MM.1S (cell line): Measurements from ENCODE around the gene BCL2L14.
"Not testable (repeated sequence)": the region's sequence is repeated elsewhere in the genome, so short reads cannot be mapped to it uniquely, and the experiment has no call there.

ENCODE experiments used
- DNase-seq: peaks from one replicate; pipeline ENCODE4 v3.0.0-alpha.2; 2015
- H2AFZ ChIP-seq: fragments of 300-600 bp; sonication (generic); 2 replicates; pipeline ENCODE4 v1.6.0; 2016; ENCODE audit warnings: antibody characterized with exemption, low read length
- H3F3A ChIP-seq: fragments of 300-600 bp; sonication (generic); 2 replicates; pipeline ENCODE4 v1.6.1; 2016; ENCODE audit warnings: mild to moderate bottlenecking, antibody characterized with exemption, low read length, moderate library complexity, mixed read lengths; ENCODE audit not compliant: insufficient read depth
- H3K27ac ChIP-seq: fragments of 300-600 bp; sonication (generic); 2 replicates; pipeline ENCODE4 v1.5.1; 2016; ENCODE audit warnings: mild to moderate bottlenecking, low read length
- H3K27me3 ChIP-seq: fragments of 300-600 bp; sonication (generic); replicated peaks from 2 replicates; pipeline ENCODE4 v1.6.0; 2016; ENCODE audit warnings: low read length; ENCODE audit not compliant: insufficient read depth
- H3K36me3 ChIP-seq: fragments of 300-600 bp; sonication (generic); replicated peaks from 2 replicates; pipeline ENCODE4 v1.6.1; 2016; ENCODE audit warnings: mild to moderate bottlenecking, low read length, mixed read lengths; ENCODE audit not compliant: insufficient read depth
- H3K4me1 ChIP-seq: fragments of 300-600 bp; sonication (generic); 2 replicates; pipeline ENCODE4 v1.6.1; 2016; ENCODE audit warnings: low read length, mixed read lengths
- H3K4me2 ChIP-seq: fragments of 300-600 bp; sonication (generic); 2 replicates; pipeline ENCODE4 v1.6.0; 2016; ENCODE audit warnings: low read depth, low read length
- H3K4me3 ChIP-seq: fragments of 300-600 bp; sonication (generic); 2 replicates; pipeline ENCODE4 v1.5.1; 2016; ENCODE audit warnings: low read length, mixed read lengths
- H3K79me2 ChIP-seq: fragments of 300-600 bp; sonication (generic); 2 replicates; pipeline ENCODE4 v1.6.1; 2016; ENCODE audit warnings: mixed run types, low read length, mixed read lengths
- H3K9ac ChIP-seq: fragments of 300-600 bp; sonication (generic); 2 replicates; pipeline ENCODE4 v1.6.1; 2016; ENCODE audit warnings: low read length, mixed read lengths
- H3K9me2 ChIP-seq: fragments of 300-600 bp; sonication (generic); replicated peaks from 2 replicates; pipeline ENCODE4 v1.6.1; 2016; ENCODE audit warnings: mild to moderate bottlenecking, low read length, mixed read lengths; ENCODE audit not compliant: insufficient read depth
- H3K9me3 ChIP-seq: fragments of 300-600 bp; sonication (generic); replicated peaks from 2 replicates; pipeline ENCODE4 v1.6.1; 2016; ENCODE audit warnings: mild to moderate bottlenecking, low read length, mixed read lengths; ENCODE audit not compliant: insufficient read depth
- H4K20me1 ChIP-seq: fragments of 300-600 bp; sonication (generic); 2 replicates; pipeline ENCODE4 v1.6.1; 2016; ENCODE audit warnings: mild to moderate bottlenecking, low read length, moderate library complexity, mixed read lengths; ENCODE audit not compliant: insufficient read depth
- CTCF ChIP-seq: fragments of 300-600 bp; sonication (generic); IDR thresholded peaks from 2 replicates; pipeline ENCODE4 v1.5.1; 2016; ENCODE audit warnings: antibody characterized with exemption, low read length, mixed read lengths
- EZH2 ChIP-seq: fragments of 300-600 bp; sonication (generic); optimal IDR thresholded peaks from 2 replicates; pipeline ENCODE3; 2017; ENCODE audit warnings: low read depth, mild to moderate bottlenecking, antibody characterized with exemption, low read length, mixed read lengths
- EZH2phosphoT487 ChIP-seq: fragments of 300-600 bp; sonication (generic); IDR thresholded peaks from 2 replicates; pipeline ENCODE4 v1.6.1; 2018; ENCODE audit warnings: antibody characterized with exemption, low read length

BCL2L14 gene

DNA sequence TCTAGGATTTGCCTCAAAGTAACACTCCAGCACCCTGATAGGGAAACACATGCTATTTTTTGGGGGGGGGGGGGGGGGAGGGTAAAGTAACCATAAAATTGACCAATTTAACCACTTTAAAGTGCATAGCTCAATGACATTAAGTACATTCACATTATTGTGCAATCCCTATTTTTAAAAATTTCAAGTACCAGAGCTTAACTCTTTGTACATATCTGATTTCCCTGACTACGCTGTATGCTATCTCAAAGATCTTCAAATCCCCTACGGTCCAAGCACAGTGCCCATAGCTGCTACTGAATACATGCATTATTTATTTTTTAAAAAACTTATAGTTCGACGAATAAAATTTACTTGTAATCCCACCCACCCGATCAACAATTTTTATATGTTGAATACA lies 63.0 kb downstream of the BCL2L14 start:
- Histone ChIP-seq H3K36me3 (no peaks in the 10 kb centered on the region), H3F3A (no peaks in the 10 kb centered on the region), H3K27me3 (no peaks in the 10 kb centered on the region)

DNA sequence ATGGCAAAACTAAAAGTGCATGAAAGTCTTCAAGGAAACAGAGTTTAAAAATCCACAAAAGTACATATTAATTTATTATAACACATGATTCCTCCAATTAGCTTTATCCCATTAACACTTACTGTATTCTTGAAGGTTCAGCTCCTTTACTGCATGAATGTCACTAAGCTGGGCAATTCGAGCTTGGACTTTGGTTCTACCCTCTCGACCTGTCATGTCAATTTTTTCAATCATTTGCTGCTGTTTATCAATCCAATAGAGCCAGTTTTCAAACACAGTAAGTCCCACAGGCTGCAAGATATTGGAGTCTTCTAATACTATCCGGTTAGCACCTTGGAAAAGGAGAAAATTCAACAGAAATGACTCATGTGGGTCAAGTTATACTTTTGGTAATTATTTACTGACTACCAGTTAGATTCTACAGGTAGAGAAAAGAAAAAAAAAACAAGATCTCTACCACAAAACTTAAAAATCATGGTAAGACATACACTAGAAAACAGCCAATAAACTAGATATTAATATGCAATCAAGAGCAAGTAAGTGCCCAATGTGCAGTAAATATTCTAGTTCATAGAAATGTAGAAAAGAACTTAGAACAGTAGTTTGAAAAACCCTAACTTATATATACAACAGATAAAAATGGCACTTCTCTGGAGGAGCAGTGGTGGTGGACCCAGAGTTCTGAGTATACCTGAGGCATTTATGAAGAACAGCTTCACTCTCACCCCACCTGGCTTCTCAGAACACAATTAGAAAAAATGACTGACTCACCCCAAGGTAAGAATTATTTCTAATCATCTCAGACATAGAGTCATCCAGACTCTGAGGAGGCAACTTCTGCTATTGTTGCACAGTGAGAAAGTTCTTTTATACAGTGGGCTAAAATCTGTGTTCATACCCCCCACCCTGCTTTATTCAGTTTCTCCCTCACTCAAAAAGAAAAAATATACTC lies 67.7 kb downstream of the BCL2L14 start:
- Histone ChIP-seq H3K9me2 (no peaks in the 10 kb centered on the region), H3K4me1 (no peaks in the 10 kb centered on the region), H3K27me3 (no peaks in the 10 kb centered on the region), H3F3A (no peaks in the 10 kb centered on the region), H4K20me1 (no peaks in the 10 kb centered on the region), H3K4me3 (no peak overlapping the region), H3K9me3 (no peaks in the 10 kb centered on the region), H2AFZ (no peak overlapping the region), H3K36me3 (no peaks in the 10 kb centered on the region), H3K4me2 (no peak overlapping the region), H3K9ac (no peak overlapping the region), H3K27ac (no peak overlapping the region), H3K79me2 (no peaks in the 10 kb centered on the region)
- no peak for DNase-seq
- TF ChIP-seq CTCF (no peak), EZH2 (no peak), EZH2phosphoT487 (no peak)

More for the DNA sequence above, 63.0 kb downstream of the BCL2L14 start:
- Histone ChIP-seq H3K9me3 (no peaks in the 10 kb centered on the region), H4K20me1 (no peaks in the 10 kb centered on the region), H3K27ac (no peak overlapping the region), H3K9ac (no peak overlapping the region), H3K9me2 (no peaks in the 10 kb centered on the region), H3K4me3 (no peak overlapping the region), H3K79me2 (no peaks in the 10 kb centered on the region), H3K4me2 (no peak overlapping the region), H2AFZ (no peak overlapping the region), H3K4me1 (no peaks in the 10 kb centered on the region)
- DNase-seq, result no peak
- no peak for TF ChIP-seq EZH2
- TF ChIP-seq CTCF, result no peak
- no peak for TF ChIP-seq EZH2phosphoT487

DNA sequence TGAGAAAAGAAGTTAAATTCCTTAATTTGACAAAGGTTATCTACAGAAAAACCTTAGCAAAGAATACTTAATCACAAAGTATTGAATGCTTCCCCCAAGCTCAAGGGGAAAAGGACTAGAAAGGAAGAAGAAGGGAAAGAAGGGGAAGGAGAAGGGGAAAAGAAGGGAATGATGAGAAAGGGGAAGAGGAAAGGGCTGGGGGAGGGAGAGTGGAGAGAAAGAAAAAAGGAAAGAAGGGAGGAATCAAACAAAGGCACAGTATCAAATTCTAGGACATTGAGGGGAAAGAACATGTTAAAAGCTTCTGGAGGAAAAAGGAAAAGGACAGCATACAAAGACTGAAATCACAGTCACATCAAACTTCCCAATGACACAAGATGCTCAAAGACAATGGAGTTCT lies 70.3 kb downstream of the BCL2L14 start:
- no peak overlapping the region for H3K27ac ChIP-seq
- H3K79me2 ChIP-seq, result no peaks in the 10 kb centered on the region
- no peak for TF ChIP-seq CTCF
- no peak for TF ChIP-seq EZH2phosphoT487
- TF ChIP-seq EZH2, result no peak
- H2AFZ ChIP-seq, result no peak overlapping the region
- H3K4me2 ChIP-seq, result no peak overlapping the region
- H3K4me3 ChIP-seq, result no peak overlapping the region
- H3K9me2 ChIP-seq, result no peaks in the 10 kb centered on the region
- H4K20me1 ChIP-seq, result no peaks in the 10 kb centered on the region
- H3K9me3 ChIP-seq, result no peaks in the 10 kb centered on the region
- no peaks in the 10 kb centered on the region for H3F3A ChIP-seq
- no peaks in the 10 kb centered on the region for H3K27me3 ChIP-seq
- H3K36me3 ChIP-seq, result no peaks in the 10 kb centered on the region
- no peaks in the 10 kb centered on the region for H3K4me1 ChIP-seq
- H3K9ac ChIP-seq, result no peak overlapping the region
- no peak for DNase-seq

- not testable (repeated sequence) for H3K4me1 ChIP-seq, H3K4me2 ChIP-seq, H3K27me3 ChIP-seq, H2AFZ ChIP-seq, H3F3A ChIP-seq, H3K27ac ChIP-seq, H3K9me2 ChIP-seq, H4K20me1 ChIP-seq, H3K9me3 ChIP-seq, H3K36me3 ChIP-seq, DNase-seq, H3K4me3 ChIP-seq, H3K79me2 ChIP-seq, H3K9ac ChIP-seq
These were observed 73.8 kb downstream of the BCL2L14 start for GRCh38 chr12:12144531-12144930.
